ENCODE measurements around the gene SMIM31.

- no peak for TF ChIP-seq CTBP1 (IDR thresholded peaks at IDR 0.05; ENCODE audit: borderline replicate concordance)
- no peak for TF ChIP-seq ELF4 (IDR thresholded peaks at IDR 0.05)
- no peak for TF ChIP-seq BHLHE40 (IDR thresholded peaks at IDR 0.05; ENCODE audit: borderline replicate concordance)
- TF ChIP-seq FOXM1 (IDR thresholded peaks at IDR 0.05; ENCODE audit: borderline replicate concordance): no peak
These were observed 93.1 kb downstream of the SMIM31 start for GRCh38 chr4:164847016-164847415.

All from HEK293T (cell line).